Endothelial cell of umbilical vein (primary cell): ENCODE data around the gene ZG16B. TPM values are rescaled to one million over a fixed set of nuclear protein-coding genes. Genes with fewer than 3 reads are reported as not detected.

ENCODE experiments used
- BruUV-seq: library from RNA; stranded (reverse); fragments of 400-500 nt; replicated peaks from 2 replicates; lab custom pipeline; 2021; lab: Mats Ljungman, UMichigan
- CTCF ChIA-PET: fragments of 300-600, 350-600 bp; sonication (Branson Sonifier 250); formaldehyde crosslinking; loops from one replicate; lab custom pipeline; 2021; ENCODE audit warnings: antibody characterized with exemption, inconsistent platforms; lab: Charles Lee
- POLR2A ChIA-PET: fragments of 300-600, 350-600 bp; sonication (Branson Sonifier 250); formaldehyde crosslinking; loops from one replicate; lab custom pipeline; 2021; ENCODE audit warnings: antibody characterized with exemption, inconsistent platforms; lab: Charles Lee
- DNase-seq: peaks from one replicate; pipeline ENCODE4 v3.0.0-alpha.2; 2011; ENCODE audit warnings: low read depth, low spot score
- FAIRE-seq: peaks from 2 replicates; lab custom pipeline; 2011; peaks lifted over from hg19 to GRCh38; lab: Jason Lieb, UNC
- H2AFZ ChIP-seq: 2 replicates; pipeline ENCODE4 v1.6.0; 2012; ENCODE audit warnings: low read depth, low read length, control low read depth, inconsistent platforms
- H3K27ac ChIP-seq: 2 replicates; pipeline ENCODE4 v1.5.1; 2011; ENCODE audit warnings: low read depth, mild to moderate bottlenecking, control low read depth, low read length, moderate library complexity; ENCODE audit not compliant: insufficient read depth
- H3K27me3 ChIP-seq, 2 experiments: 2 replicates each; pipeline versions ENCODE4 v1.6.0 to v1.6.1; 2011; ENCODE audit warnings: low read length in 2 of 2, mixed read lengths in 1 of 2; ENCODE audit not compliant: control insufficient read depth in 2 of 2, insufficient read depth in 2 of 2
- H3K36me3 ChIP-seq, 2 experiments: 2 replicates in 1 of 2; 3 replicates in 1 of 2; pipeline ENCODE4 v1.5.1; 2011; ENCODE audit warnings: low read length in 2 of 2, mild to moderate bottlenecking in 1 of 2, moderate library complexity in 1 of 2; ENCODE audit not compliant: control insufficient read depth in 2 of 2, insufficient read depth in 2 of 2; ENCODE audit errors: extremely low read depth in 1 of 2
- H3K4me1 ChIP-seq: 3 replicates; pipeline ENCODE4 v1.5.1; 2011; ENCODE audit warnings: mild to moderate bottlenecking, low read length; ENCODE audit not compliant: control insufficient read depth, insufficient read depth; ENCODE audit errors: extremely low read depth
- H3K4me2 ChIP-seq: 2 replicates; pipeline ENCODE4 v1.6.1; 2011; ENCODE audit warnings: low read length, control low read depth, mixed read lengths; ENCODE audit not compliant: insufficient read depth
- H3K4me3 ChIP-seq, 3 experiments: fragments of 200-600 bp in 1 of 3; sonication (generic), shearing (Covaris generic) in 1 of 3; replicated peaks in 1 of 3; 2 replicates each; pipeline ENCODE4 v1.5.1; 2011 to 2016; ENCODE audit warnings: control low read depth in 3 of 3, low read length in 3 of 3, mild to moderate bottlenecking in 2 of 3, inconsistent platforms in 1 of 3, low read depth in 1 of 3, moderate library complexity in 1 of 3; ENCODE audit not compliant: insufficient read depth in 1 of 3
- H3K79me2 ChIP-seq: 2 replicates; pipeline ENCODE4 v1.6.0; 2012; ENCODE audit warnings: low read length, inconsistent platforms; ENCODE audit not compliant: control insufficient read depth, insufficient read depth
- H3K9ac ChIP-seq: replicated peaks from 2 replicates; pipeline ENCODE3; 2011; ENCODE audit warnings: low read length, control low read depth; ENCODE audit not compliant: insufficient read depth; ENCODE audit errors: extremely low read depth
- H3K9me1 ChIP-seq: replicated peaks from 3 replicates; pipeline ENCODE4 v1.6.0; 2011; ENCODE audit warnings: mild to moderate bottlenecking, low read length; ENCODE audit not compliant: control insufficient read depth, insufficient read depth; ENCODE audit errors: extremely low read depth
- H3K9me3 ChIP-seq: replicated peaks from 2 replicates; pipeline ENCODE4 v1.5.1; 2012; ENCODE audit warnings: low read length, inconsistent platforms; ENCODE audit not compliant: control insufficient read depth, insufficient read depth
- H4K20me1 ChIP-seq: replicated peaks from 2 replicates; pipeline ENCODE3; 2011; ENCODE audit warnings: mild to moderate bottlenecking, low read length; ENCODE audit not compliant: control insufficient read depth, insufficient read depth; ENCODE audit errors: extremely low read depth
- CTCF ChIP-seq, 2 donors: IDR thresholded peaks; 1 replicate in 1 of 2; 2 replicates in 1 of 2; pipeline ENCODE4 v1.5.1; 2011; ENCODE audit warnings: low read length in 2 of 2, mild to moderate bottlenecking in 2 of 2, moderate library complexity in 2 of 2, control low read depth in 1 of 2, inconsistent platforms in 1 of 2, low read depth in 1 of 2; ENCODE audit not compliant: insufficient read depth in 1 of 2; ENCODE audit errors: extremely low read depth in 1 of 2
- EZH2 ChIP-seq: IDR thresholded peaks from 2 replicates; pipeline ENCODE4 v1.6.1; 2012; ENCODE audit warnings: borderline replicate concordance, low read depth, mild to moderate bottlenecking, moderate library complexity, low read length, inconsistent platforms; ENCODE audit not compliant: severe bottlenecking
- FOS ChIP-seq: IDR thresholded peaks from 2 replicates; pipeline ENCODE4 v1.6.1; 2011; ENCODE audit warnings: mild to moderate bottlenecking, low read length, moderate library complexity, borderline replicate concordance; ENCODE audit not compliant: insufficient read depth
- GATA2 ChIP-seq: IDR thresholded peaks from 2 replicates; pipeline ENCODE4 v1.7.0; 2011; ENCODE audit warnings: low read depth, mild to moderate bottlenecking, moderate library complexity, mixed read lengths, low read length; ENCODE audit not compliant: insufficient read length, insufficient read depth
- JUN ChIP-seq: IDR thresholded peaks from 2 replicates; pipeline ENCODE4 v1.6.1; 2011; ENCODE audit warnings: borderline replicate concordance, low read depth; ENCODE audit not compliant: insufficient read length, insufficient read depth
- MAX ChIP-seq: IDR thresholded peaks from 2 replicates; pipeline ENCODE4 v1.6.1; 2011; ENCODE audit not compliant: insufficient read depth, insufficient read length
- MYC ChIP-seq: IDR thresholded peaks from one replicate; pipeline ENCODE4 v1.6.1; 2011; ENCODE audit warnings: mild to moderate bottlenecking, low read depth, low read length
- POLR2A ChIP-seq: IDR thresholded peaks from 2 replicates; pipeline ENCODE4 v1.6.1; 2012; ENCODE audit warnings: low read depth, mild to moderate bottlenecking, control low read depth, low read length
- POLR2AphosphoS5 ChIP-seq: IDR thresholded peaks from 2 replicates; pipeline ENCODE4 v1.6.1; 2012; ENCODE audit warnings: low read depth, mild to moderate bottlenecking, control low read depth, low read length, moderate library complexity; ENCODE audit not compliant: insufficient read depth
- dilution Hi-C: fragments of 300-500 bp; cut with MboI; formaldehyde crosslinking; loops from one replicate; pipeline ENCODE4 v1.15.0; 2019; ENCODE audit warnings: low sequenced_read_pairs; ENCODE audit not compliant: extremely low pct_ligation_motif_present
- intact Hi-C: fragments of 100-400 bp; cut with micrococcal nuclease; formaldehyde crosslinking; loops from one replicate; pipeline ENCODE4 v1.10.0; 2022
- polyA plus RNA-seq, 4 experiments: library from polyadenylated mRNA; depleted of rRNA in 3 of 4; stranded (reverse) in 3 of 4; unstranded in 1 of 4; fragments of >200 nt; gene quantifications; 2 replicates each; pipeline versions ENCODE4 v1.2.1 to v1.2.3, GENCODE V29; 2011 to 2012; ENCODE audit warnings: missing spikeins in 1 of 4
- total RNA-seq: library from RNA; stranded (reverse); gene quantifications from 2 replicates; pipeline ENCODE4 v1.2.3, GENCODE V29; 2021

The ZG16B gene
- total and polyA plus RNA-seq, 2 donors (not counting 3 experiments of a cell fraction or from before 2014, with no cell fraction given) = 0.22 TPM; not detected in 1

- Histone ChIP-seq H4K20me1 (no peaks in the 10 kb centered on the region), H3K4me1 (no peaks in the 10 kb centered on the region), H3K27me3 (peaks cover 0 to 4% of the 10 kb centered on the region in 2 experiments), H3K79me2 (no peaks in the 10 kb centered on the region), H3K9me1 (no peaks in the 10 kb centered on the region), H3K4me2 (no peak overlapping the region), H3K9me3 (no peaks in the 10 kb centered on the region), H3K27ac (no peak overlapping the region), H2AFZ (no peak overlapping the region), H3K4me3 (no peak overlapping the region), H3K36me3 (no peaks in the 10 kb centered on the region), H3K9ac (no peak overlapping the region)
- FAIRE-seq (no peak), DNase-seq (no peak)
- ChIA-PET POLR2A (interaction anchor here (0.7 kb wide), 1 partner anchor 86 kb away, joined by 4 read pairs; no protein-coding TSS in a partner anchor), CTCF (interaction anchor here (1.5 kb wide), 1 partner anchor 25 kb away, joined by 7 read pairs; no protein-coding TSS in a partner anchor)
- intact Hi-C loops (no loop called here), dilution Hi-C loops (no loop called here)
- BruUV-seq = no TSS peak
- TF ChIP-seq POLR2AphosphoS5 (no peak), EZH2 (no peak), MYC (no peak), MAX (no peak), FOS (no peak), JUN (no peak), CTCF (IDR thresholded peaks at IDR 0.05; ENCODE audit: extremely low read depth in 1 of 2, insufficient read depth in 1 of 2, low read depth in 1 of 2, low read length in 2 of 2) (no peak), POLR2A (no peak), GATA2 (no peak)
These were observed 16.3 kb upstream of the ZG16B start for GRCh38 chr16:2813771-2814221.
